Retinal pigment epithelial cell (primary cell): ENCODE data around the gene AWAT2.

Experiments
- DNase-seq: peaks from one replicate; pipeline ENCODE4 v3.0.0-alpha.2; 2010; ENCODE audit warnings: low read depth
- H3K4me3 ChIP-seq: 2 replicates; pipeline ENCODE4 v1.5.1; 2011; ENCODE audit warnings: mild to moderate bottlenecking, low read length, control low read depth, moderate library complexity
- TF ChIP-seq, protein P1 (sequence below): conservative IDR thresholded peaks from 2 replicates; pipeline ENCODE4 v1.5.1; 2011; ENCODE audit warnings: low read depth, low read length, control low read depth, inconsistent platforms

Gene AWAT2, protein sequence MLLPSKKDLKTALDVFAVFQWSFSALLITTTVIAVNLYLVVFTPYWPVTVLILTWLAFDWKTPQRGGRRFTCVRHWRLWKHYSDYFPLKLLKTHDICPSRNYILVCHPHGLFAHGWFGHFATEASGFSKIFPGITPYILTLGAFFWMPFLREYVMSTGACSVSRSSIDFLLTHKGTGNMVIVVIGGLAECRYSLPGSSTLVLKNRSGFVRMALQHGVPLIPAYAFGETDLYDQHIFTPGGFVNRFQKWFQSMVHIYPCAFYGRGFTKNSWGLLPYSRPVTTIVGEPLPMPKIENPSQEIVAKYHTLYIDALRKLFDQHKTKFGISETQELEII

GRCh38 chrX:70049925-70050324, at the start of gene AWAT2:
AWAT2 (minus strand) TSS chrX:70049938; CDS start chrX:70049932, 6 bp downstream.
- TF ChIP-seq, protein P1, sequence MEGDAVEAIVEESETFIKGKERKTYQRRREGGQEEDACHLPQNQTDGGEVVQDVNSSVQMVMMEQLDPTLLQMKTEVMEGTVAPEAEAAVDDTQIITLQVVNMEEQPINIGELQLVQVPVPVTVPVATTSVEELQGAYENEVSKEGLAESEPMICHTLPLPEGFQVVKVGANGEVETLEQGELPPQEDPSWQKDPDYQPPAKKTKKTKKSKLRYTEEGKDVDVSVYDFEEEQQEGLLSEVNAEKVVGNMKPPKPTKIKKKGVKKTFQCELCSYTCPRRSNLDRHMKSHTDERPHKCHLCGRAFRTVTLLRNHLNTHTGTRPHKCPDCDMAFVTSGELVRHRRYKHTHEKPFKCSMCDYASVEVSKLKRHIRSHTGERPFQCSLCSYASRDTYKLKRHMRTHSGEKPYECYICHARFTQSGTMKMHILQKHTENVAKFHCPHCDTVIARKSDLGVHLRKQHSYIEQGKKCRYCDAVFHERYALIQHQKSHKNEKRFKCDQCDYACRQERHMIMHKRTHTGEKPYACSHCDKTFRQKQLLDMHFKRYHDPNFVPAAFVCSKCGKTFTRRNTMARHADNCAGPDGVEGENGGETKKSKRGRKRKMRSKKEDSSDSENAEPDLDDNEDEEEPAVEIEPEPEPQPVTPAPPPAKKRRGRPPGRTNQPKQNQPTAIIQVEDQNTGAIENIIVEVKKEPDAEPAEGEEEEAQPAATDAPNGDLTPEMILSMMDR, result no peak
- DNase-seq, result no peak
- H3K4me3 ChIP-seq, result no peak within 1 kb of the TSS

DNA sequence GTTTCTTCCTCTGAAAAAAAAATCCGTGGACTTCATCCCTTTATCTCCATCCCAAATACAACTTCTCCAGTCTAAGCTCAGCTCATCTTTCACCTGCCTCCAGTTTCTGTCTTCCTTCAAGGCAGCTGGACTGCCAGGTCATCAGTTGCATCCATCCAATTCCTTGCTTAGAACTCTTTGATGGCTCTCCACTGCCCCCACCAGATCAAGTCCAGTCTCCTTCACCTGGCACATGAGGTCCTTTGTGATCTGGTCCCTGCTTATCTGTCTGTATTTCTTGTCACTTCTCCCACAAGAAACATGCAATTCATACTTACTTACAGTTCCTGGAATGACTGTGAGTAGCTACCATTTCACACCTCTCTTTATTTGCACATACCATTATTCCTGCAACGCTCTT, 46.3 kb upstream of the AWAT2 start:
- DNase-seq, result no peak
- no peak overlapping the region for H3K4me3 ChIP-seq
- TF ChIP-seq, protein P1, result peak; percentile 12

DNA sequence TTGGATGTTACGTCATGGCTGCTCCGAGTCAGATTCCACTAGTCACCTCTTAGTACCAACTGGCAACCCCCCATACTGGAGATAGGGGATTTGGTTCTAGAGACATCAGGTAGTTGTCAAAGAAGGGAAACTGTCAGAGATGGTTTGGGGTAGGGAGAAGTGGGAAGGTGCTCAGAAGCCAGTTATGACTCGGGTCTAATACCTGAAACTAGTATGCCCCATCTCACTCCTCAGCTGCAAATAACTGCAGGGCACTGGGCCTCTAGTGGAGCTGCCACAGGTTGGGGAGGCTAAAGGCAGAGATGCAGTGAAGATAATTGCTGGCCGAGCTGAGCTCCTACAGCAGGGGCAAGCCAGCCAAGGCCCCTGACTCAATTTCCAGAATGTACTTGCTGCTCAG, 42.5 kb upstream of the AWAT2 start:
- TF ChIP-seq, protein P1, result no peak
- DNase-seq, result no peak
- H3K4me3 ChIP-seq, result no peak overlapping the region

- DNase-seq, result no peak
- TF ChIP-seq, protein P1, result no peak
- no peak overlapping the region for H3K4me3 ChIP-seq
Observed at GRCh38 chrX:70089604-70090297, 40.0 kb upstream of the AWAT2 start.

DNA sequence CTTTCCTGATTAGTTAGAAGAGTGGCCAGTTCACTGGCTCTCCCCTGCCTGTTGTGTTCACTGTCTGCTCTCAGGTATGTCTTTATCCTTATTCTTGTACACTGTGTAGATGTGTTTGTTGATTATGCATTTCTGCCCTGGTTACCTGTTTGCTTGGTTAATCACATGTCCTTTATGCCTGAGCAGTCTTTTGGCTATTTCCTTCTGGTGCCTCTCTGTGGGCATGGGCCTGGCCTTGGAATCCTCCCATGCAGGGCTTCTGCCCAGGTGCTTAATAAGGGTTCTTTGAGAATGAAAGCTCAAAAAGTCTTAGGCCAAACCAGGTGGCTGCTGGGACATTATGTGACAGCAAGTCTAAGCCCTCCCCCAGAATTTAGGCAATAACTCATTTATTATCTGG, 39.0 kb upstream of the AWAT2 start:
- no peak for DNase-seq
- TF ChIP-seq, protein P1, result no peak

DNA sequence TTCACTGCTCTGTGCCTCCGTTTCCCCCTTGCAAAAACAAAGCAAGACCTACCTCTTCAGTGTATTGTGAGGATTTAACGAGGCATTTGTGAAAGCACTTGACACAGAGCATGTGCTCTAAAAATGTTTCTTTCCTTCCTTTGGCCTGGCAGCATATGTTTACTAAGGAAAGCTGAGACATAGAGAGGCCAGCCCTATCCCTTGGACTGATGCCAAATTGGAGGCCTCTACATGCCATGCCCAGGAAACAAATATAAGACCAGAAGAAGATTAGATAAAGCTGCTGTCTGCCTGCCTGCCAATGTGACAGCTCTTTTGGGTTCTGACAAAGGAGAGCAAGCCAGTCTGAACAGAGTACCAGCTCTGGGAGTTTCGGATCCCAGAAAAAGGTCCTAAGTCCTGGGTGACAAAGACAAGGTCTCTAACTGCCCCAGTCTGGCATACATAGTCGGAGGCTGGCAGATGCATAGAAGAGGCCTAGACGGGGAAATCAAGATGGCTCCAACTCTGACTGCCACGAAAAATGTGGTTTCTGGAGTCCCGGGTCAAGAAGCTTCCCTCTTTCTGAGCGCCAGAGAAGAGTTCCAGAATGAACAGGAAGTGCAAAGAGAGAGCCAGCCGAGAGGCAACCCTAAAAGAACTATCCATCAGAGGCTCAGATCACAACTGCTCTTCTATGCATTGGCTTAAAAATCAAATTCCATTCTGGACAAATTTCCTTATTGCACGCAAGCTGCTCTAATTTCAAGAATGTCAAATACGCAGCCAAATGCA, 38.3 kb upstream of the AWAT2 start:
- no peak overlapping the region for H3K4me3 ChIP-seq
- no peak for DNase-seq
- TF ChIP-seq, protein P1, result no peak

More for the DNA sequence above, 39.0 kb upstream of the AWAT2 start:
- no peak overlapping the region for H3K4me3 ChIP-seq
